ENCODE measurements around the gene ERP44.

GRCh38 chr9:100027543-100027942, 71.3 kb downstream of the ERP44 start:
- no peak for TF ChIP-seq CTCF (IDR thresholded peaks at IDR 0.05; ENCODE audit: low read length)
- no peak for TF ChIP-seq EZH2 (optimal IDR thresholded peaks at IDR 0.05; ENCODE audit: low read depth, low read length)
